Activated CD8-positive, alpha-beta memory T cell treated with anti-CD3 and anti-CD28 coated beads for 1 hour (primary cell): ENCODE measurements around the gene TGM4.
"Not testable (repeated sequence)": the region's sequence is repeated elsewhere in the genome, so short reads cannot be mapped to it uniquely, and the experiment has no call there.

Experiments
- DNase-seq, 2 donors: peaks; one replicate each; pipeline ENCODE4 v3.0.0-alpha.2; 2020; ENCODE audit warnings: low read depth in 1 of 2; ENCODE audit errors: extremely low read depth in 1 of 2

TGM4 gene

DNA sequence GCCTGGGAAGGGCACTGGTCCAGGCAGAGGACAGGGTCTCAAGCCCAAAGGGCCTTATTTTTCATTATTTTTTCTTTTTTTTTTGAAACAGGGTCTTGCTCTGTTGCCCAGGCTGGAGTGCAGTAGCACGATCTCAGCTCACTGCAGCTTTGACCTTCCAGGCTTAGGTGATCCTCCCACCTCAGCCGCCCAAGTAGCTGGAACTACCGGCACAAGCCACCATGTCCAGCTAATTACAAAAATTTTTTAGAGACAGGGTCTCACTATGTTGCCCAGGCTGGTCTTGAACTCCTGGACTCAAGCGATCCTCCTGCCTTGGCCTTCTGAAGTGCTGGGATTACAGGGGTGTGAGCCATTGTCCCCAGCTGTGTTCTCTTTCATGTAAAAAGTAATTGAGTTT is 75.4 kb downstream of the TGM4 start:
- not testable (repeated sequence) for DNase-seq

DNA sequence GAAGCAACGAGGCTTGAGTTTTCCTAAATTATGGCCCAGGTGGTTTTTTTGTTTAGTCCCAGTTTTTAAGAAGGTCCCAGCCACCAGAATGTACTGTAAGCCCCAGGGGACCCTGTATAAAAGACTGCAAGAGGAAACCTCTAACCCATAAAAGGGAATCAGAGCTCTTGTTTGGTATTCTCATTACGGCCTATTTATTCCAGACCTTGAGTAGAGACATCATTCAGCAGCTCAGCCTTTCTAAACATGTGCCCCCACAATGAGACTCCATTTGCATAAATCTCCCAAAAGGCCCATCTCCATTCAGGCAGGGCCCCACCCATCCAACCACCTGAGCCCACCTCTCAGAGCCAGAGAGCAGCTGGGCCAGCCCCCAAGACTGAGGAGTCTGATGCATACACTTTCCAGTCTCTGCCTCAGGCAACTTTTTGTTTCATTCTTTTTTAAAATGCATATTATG is 75.9 kb downstream of the TGM4 start:
- no peak for DNase-seq

DNA sequence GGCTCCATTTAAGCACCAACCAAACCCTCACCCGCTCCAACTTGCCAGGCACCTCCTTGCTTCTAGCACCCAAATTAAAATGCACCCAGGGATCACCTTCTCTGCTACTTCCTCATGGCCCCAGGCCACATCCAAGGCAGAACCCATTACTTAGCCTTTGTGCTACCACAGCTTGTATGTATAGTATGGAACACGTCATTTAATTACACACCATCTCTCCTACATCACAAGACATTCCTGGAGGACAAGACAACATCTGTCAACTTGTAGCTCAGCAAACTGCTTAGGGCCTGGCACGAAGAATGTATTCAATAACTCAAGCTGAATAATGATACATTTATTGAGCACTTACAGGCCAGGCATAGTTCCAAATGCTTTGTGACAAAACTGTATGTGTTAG is 78.3 kb downstream of the TGM4 start:
- no peak for DNase-seq

DNA sequence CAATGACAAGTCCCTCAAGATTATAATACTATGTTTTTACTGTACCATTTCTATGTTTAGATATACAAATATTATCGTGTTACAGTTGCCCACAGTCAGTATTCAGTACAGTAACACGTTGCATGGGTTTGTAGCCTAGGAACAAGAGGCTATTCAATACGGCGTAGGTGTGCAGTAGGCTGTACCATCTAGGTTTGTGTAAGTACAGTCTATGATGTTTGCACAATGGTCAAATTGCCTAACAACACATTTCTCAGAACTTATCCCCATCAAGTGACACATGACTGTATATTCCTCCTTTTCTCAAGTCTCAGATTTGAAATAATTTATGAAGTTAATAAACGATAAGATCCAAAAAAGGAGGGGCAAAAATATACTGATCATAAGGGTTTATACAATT is 79.9 kb downstream of the TGM4 start:
- DNase-seq = no peak

DNA sequence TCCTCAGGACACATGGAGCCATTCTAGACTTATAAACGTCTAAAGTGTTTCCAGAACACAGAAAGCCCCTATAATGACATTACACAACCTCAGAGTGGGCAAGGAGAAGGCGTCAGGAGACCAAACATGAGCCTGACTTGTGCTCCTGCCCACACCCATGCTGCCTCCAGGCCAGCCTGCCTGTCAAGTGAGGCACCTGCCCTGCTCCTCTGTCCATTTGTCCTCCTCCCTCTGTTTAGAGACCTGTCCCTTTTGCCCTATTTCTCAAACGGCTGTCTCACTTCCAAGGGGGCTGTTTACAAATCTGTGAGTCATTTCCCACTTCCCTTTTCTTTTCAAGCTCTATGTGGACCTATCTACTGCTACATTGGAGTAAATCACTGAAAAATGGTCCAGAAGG is 80.6 kb downstream of the TGM4 start:
- no peak for DNase-seq

DNA sequence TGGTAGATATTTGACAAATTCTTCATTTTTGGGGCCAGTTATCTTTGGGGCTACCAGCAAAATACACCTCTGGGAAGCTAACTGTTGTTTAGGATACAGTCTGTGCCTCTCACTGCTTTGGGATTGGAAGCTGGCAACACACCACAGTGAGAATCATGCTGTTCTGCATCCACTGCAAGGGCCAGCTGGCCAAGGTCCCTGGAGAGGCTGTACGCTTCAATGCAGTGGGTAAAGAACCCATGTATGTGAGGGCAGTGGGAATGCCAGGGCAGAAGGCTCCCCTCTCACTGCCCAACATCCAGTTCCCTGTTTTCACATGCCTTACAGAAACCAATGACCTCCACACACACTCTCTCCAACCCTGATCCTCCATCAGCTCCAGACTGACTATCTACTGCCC is 81.5 kb downstream of the TGM4 start:
- DNase-seq = no peak

DNA sequence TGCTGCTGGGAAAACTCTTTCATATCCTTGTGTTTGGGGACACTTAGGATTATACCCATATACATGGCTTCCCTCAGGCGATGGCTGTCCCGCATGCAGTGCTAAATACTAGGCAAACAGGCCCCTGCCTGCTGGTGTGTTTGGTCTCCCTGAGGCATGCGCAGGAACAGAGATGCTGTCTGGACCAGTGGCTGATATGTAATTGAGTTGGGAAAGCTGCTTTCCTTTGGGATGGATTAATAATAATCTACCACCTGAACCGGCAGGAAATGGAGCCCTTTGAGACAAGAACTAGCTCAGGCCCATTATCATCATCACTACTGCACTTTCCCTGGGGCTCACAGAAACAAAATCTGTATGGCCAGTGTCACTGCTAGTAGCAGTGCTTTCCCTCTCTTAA is 83.6 kb downstream of the TGM4 start:
- no peak for DNase-seq

DNA sequence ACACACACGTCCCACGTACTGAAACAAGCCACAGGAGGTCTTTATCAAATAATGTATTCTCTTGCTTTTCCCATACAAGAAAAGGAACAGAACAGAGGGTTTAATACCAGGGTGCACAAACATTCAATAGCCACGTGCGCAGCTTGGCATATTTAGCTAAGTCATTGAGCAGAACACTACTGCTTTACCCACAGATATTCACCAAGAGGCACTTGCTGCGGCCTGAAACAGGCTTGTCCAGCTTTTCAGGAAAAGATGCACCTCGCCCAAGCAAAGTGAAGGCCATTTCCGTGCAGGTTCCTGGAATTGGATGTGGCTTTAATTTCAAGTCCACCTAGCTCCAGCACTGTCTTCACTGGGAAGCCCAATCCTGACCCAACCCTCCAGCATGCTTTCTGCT is 84.0 kb downstream of the TGM4 start:
- DNase-seq = no peak

DNA sequence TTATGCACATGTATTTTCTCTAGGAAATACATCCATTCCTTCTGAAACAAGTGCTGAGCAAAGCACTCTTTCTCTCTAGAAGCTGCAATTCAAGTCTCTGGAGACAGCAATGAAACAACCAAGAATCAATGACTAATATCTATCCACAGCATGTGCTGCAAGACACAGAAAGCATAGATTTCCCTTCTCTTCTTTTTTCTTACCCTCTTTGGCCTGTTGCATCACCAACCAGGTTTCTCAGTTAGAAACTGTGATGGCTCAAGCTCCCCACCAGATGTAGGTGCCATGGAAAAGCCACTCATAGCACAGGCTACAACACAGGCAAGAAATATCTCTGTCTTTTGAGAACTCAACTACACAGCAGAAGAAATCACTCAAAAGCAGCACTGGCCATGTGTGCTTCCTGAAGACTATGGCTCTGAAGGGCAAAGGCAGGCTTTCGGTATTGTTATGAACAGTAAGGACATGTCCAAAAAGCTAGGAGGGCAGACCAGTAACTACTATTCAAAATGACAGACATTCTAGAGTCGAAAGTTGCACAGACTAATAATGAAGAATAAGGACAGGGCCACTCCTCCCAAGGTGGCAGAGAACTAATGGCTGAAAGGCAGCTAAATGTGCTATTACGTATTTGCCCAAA is 86.1 kb downstream of the TGM4 start:
- no peak for DNase-seq

DNA sequence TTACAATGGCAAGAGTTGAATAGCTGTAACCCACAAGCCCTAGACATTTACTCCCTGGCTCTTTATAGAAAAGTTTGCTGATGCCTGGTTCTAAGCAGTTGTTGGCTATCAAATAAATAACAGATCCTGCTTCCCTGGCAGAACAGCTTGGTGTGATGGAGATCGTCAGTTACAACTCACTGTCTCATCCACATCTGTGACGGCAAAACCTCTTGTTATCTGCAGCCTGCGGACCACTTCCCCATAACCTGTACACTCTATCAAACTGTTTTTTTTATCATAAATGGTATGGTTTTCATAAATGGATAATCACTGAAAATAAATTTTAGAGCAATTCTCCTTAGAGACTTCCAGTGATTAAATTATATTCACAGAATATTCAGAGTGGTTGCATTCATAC is 87.5 kb downstream of the TGM4 start:
- DNase-seq = no peak

DNA sequence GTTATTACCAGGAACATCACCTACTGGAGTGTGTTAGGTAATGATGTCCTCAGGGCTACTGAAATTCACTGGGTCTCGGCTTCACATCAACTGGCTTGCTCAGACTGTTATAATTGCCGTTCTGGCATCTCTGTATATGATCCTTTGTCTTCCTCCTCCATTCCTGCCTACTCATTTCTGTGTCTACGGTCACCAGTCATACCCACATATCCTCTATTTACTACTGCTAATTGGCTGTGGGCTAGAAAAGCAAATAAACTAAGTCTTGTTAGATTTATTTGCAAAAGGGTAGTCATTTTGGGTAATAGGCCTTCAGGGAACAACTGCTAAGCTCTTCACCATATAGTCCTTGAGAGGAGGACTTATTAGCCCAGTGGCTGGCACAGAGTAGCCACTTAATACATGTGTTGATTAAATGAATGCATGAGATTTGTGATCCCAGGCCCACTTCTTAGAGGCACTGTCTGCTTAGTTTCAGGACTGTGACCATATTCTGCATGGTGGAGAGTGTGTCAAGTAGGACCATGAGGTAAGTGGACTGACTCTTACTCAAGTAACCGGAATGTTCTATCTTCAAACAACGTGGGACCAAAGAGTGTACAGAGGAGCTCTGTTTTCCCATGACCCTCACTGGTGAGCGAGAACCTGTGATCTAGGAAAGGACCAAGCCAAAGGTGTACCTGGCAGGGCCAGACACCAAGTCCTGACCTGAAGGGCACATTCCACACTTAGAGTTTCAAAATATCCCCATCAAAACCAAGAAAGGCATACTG is 88.4 kb downstream of the TGM4 start:
- no peak for DNase-seq

DNA sequence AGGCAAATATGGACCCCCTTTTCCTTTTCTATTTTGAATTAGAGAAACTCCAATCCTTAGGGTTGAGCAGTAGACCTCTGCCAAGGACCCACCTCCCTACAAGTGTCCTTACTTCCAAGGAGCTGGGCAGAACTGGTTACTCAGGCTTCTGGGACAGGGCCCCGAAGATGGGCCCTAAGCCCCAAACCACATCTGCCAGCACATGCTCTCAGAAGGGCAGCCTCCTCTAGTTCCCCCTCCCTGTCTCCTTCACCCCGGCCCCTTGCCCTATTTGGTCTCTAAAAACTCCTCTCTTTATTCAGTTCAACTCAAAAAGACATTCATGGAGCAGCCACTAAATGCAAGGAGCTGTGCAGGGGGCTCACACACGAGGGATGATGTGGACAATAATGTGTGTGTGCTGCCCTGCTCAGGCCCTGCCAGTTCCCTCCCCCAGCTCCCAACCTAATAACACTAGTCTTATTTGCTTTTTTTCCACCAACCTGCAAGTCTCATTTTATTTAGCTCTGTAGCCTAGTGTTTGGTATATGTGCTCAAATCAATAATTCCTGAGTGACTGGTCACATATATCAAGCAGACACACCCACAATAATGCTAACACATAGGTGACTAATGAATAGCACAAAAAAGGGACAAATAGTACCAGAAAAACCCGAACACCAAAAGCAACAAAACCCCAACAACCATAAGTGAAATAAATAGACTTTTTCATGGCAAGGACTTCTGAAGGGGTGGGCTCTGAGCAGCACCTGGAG is 89.3 kb downstream of the TGM4 start:
- DNase-seq = no peak
